HL-60 (cell line): Measurements from ENCODE around the gene WDR70.

ENCODE experiments used
- DNase-seq, 2 experiments: peaks; one replicate each; pipeline ENCODE4 v3.0.0-alpha.2; 2010 to 2020; ENCODE audit warnings: low read depth in 1 of 2, low spot score in 1 of 2
- H3K27ac ChIP-seq: fragments of 250-450 bp; sonication (Bioruptor Pico); replicated peaks from 2 replicates; pipeline ENCODE4 v1.5.1; 2020; ENCODE audit warnings: mild to moderate bottlenecking, moderate library complexity
- H3K27me3 ChIP-seq: fragments of 250-450 bp; sonication (Bioruptor Pico); 2 replicates; pipeline ENCODE4 v1.5.1; 2021; ENCODE audit warnings: mild to moderate bottlenecking, moderate library complexity; ENCODE audit not compliant: insufficient read depth, poor library complexity, severe bottlenecking
- H3K4me3 ChIP-seq: replicated peaks from 2 replicates; pipeline ENCODE4 v1.5.1; 2011; ENCODE audit warnings: mild to moderate bottlenecking, control low read depth, low read length; ENCODE audit not compliant: insufficient read depth
- CTCF ChIP-seq: IDR thresholded peaks from one replicate; pipeline ENCODE4 v1.5.1; 2011; ENCODE audit warnings: low read length, control low read depth, inconsistent platforms; ENCODE audit not compliant: insufficient read depth
- GABPA ChIP-seq: IDR thresholded peaks from 2 replicates; pipeline ENCODE4 v1.6.1; 2012; ENCODE audit warnings: low read depth
- POLR2AphosphoS5 ChIP-seq: IDR thresholded peaks from 2 replicates; pipeline ENCODE4 v1.6.1; 2012; ENCODE audit warnings: low read depth
- REST ChIP-seq: IDR thresholded peaks from 2 replicates; pipeline ENCODE4 v1.6.1; 2012; ENCODE audit warnings: low read depth; ENCODE audit not compliant: insufficient replicate concordance
- SPI1 ChIP-seq: IDR thresholded peaks from 2 replicates; pipeline ENCODE4 v1.6.1; 2012; ENCODE audit warnings: low read depth, mild to moderate bottlenecking, borderline replicate concordance

The WDR70 gene

GRCh38 chr5:37715992-37716391 lies 336.9 kb downstream of the WDR70 start:
- Histone ChIP-seq H3K27ac (no peak overlapping the region), H3K27me3 (no peaks in the 10 kb centered on the region), H3K4me3 (no peak overlapping the region)
- DNase-seq = no peak
- TF ChIP-seq SPI1 (no peak), CTCF (no peak), GABPA (no peak), POLR2AphosphoS5 (no peak)

- no peak for DNase-seq
- Histone ChIP-seq H3K4me3 (no peak overlapping the region), H3K27ac (no peak overlapping the region), H3K27me3 (no peaks in the 10 kb centered on the region)
- no peak for TF ChIP-seq GABPA
- no peak for TF ChIP-seq SPI1
Observed at GRCh38 chr5:37716405-37716804, 337.3 kb downstream of the WDR70 start.

- TF ChIP-seq REST (no peak), GABPA (no peak), SPI1 (no peak), CTCF (no peak)
- DNase-seq = no peak
- H3K27me3 ChIP-seq = no peaks in the 10 kb centered on the region
- no peak overlapping the region for H3K27ac ChIP-seq
- no peak overlapping the region for H3K4me3 ChIP-seq
Observed at GRCh38 chr5:37717276-37717612, 338.1 kb downstream of the WDR70 start.

GRCh38 chr5:37717613-37718431 lies 338.7 kb downstream of the WDR70 start:
- no peak for TF ChIP-seq POLR2AphosphoS5
- no peak for TF ChIP-seq REST
- TF ChIP-seq GABPA = no peak
- no peak for TF ChIP-seq SPI1
- TF ChIP-seq CTCF = no peak
- no peaks in the 10 kb centered on the region for H3K27me3 ChIP-seq
- H3K4me3 ChIP-seq = no peak overlapping the region
- DNase-seq = no peak
- no peak overlapping the region for H3K27ac ChIP-seq
